Measurements from ENCODE around the gene PDE4D.

GRCh38 chr5:59062986-59063683, 830.4 kb downstream of the PDE4D start:
- no peak for TF ChIP-seq CTCF (conservative IDR thresholded peaks at IDR 0.05; ENCODE audit: low read depth, low read length)
- no peak for TF ChIP-seq CEBPB (IDR thresholded peaks at IDR 0.05; ENCODE audit: low read depth, low read length)
- no peak for TF ChIP-seq BHLHE40 (IDR thresholded peaks at IDR 0.05; ENCODE audit: low read depth, low read length)
- no peak for TF ChIP-seq POLR2A (IDR thresholded peaks at IDR 0.05; ENCODE audit: low read depth, low read length)
- TF ChIP-seq MAFK (IDR thresholded peaks at IDR 0.05; ENCODE audit: low read depth, low read length): no peak
- TF ChIP-seq RCOR1 (IDR thresholded peaks at IDR 0.05; ENCODE audit: insufficient replicate concordance, low read length): no peak

All from IMR-90 (cell line).